ENCODE data around the gene PARD6G. TPM values are rescaled to one million over a fixed set of nuclear protein-coding genes. Genes with fewer than 3 reads are reported as not detected.

PARD6G gene
- total and polyA plus RNA-seq, 2 of the 13 experiments (the other 11 are each of a cell fraction or from before 2014, with no cell fraction given) = 3.6 to 7.4 TPM

DNA sequence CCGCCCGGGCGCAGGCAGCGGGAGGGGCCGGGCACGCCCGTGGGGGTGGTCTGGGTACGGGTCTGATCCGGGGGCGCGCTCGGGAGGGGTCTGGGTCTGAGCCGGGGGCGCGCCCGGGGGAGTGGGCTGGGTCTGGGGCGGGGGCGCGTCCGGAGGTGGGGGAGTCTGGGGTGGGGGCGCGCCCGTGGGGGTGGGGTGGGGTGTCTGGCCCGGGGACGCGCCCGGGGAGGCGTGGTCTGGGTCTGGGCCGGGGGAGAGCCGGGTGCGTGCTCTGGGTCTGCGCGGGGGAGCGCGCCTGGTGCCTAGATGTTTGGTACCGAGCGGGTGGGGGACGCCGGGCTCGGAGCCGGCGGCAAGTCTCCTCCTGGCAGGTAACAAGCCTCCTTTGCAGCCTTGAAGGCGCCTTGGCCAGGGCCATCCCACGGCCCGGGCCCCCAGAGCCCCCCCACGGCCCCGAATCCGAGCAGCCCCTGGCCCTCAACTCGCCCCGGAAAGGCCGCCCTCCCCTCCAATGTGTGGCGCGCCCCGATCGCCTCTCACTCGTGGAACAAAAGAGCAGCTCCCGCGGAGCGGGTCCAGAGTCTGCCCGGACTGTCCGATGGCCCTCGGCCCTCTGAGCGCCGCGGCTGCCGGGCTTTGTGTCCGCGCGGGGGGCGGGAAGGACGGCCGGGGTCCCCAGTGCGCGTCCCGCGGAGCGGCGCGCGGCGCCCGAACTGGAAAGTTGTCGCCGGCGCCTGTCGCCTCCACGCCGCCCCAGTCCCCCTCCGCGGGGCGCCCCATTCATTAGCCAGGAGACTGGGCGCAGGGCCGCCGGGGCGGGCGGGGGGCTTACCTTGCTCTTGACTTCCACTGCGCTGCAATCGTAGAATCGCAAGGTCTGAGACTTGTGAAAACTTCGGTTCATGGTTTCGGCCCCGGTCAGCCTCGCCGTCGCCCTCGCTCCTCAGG lies 595 bp downstream of the PARD6G start (continued):
- TF ChIP-seq, protein P1, sequence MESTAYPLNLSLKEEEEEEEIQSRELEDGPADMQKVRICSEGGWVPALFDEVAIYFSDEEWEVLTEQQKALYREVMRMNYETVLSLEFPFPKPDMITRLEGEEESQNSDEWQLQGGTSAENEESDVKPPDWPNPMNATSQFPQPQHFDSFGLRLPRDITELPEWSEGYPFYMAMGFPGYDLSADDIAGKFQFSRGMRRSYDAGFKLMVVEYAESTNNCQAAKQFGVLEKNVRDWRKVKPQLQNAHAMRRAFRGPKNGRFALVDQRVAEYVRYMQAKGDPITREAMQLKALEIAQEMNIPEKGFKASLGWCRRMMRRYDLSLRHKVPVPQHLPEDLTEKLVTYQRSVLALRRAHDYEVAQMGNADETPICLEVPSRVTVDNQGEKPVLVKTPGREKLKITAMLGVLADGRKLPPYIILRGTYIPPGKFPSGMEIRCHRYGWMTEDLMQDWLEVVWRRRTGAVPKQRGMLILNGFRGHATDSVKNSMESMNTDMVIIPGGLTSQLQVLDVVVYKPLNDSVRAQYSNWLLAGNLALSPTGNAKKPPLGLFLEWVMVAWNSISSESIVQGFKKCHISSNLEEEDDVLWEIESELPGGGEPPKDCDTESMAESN (CRISPR knock-in tag; conservative IDR thresholded peaks at IDR 0.05) = 0 out of 2 replicates have a peak, but pooled peaks have one; percentile 50
- TF ChIP-seq, protein P2, sequence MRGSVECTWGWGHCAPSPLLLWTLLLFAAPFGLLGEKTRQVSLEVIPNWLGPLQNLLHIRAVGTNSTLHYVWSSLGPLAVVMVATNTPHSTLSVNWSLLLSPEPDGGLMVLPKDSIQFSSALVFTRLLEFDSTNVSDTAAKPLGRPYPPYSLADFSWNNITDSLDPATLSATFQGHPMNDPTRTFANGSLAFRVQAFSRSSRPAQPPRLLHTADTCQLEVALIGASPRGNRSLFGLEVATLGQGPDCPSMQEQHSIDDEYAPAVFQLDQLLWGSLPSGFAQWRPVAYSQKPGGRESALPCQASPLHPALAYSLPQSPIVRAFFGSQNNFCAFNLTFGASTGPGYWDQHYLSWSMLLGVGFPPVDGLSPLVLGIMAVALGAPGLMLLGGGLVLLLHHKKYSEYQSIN (CRISPR knock-in tag; IDR thresholded peaks at IDR 0.05; ENCODE audit: borderline replicate concordance) = no peak
- TF ChIP-seq, protein P3, sequence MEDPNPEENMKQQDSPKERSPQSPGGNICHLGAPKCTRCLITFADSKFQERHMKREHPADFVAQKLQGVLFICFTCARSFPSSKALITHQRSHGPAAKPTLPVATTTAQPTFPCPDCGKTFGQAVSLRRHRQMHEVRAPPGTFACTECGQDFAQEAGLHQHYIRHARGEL (CRISPR knock-in tag; IDR thresholded peaks at IDR 0.05) = no peak
- TF ChIP-seq, protein P4, sequence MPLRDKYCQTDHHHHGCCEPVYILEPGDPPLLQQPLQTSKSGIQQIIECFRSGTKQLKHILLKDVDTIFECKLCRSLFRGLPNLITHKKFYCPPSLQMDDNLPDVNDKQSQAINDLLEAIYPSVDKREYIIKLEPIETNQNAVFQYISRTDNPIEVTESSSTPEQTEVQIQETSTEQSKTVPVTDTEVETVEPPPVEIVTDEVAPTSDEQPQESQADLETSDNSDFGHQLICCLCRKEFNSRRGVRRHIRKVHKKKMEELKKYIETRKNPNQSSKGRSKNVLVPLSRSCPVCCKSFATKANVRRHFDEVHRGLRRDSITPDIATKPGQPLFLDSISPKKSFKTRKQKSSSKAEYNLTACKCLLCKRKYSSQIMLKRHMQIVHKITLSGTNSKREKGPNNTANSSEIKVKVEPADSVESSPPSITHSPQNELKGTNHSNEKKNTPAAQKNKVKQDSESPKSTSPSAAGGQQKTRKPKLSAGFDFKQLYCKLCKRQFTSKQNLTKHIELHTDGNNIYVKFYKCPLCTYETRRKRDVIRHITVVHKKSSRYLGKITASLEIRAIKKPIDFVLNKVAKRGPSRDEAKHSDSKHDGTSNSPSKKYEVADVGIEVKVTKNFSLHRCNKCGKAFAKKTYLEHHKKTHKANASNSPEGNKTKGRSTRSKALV (CRISPR knock-in tag; IDR thresholded peaks at IDR 0.05) = 0 out of 2 replicates have a peak, but pooled peaks have one; percentile 40
- TF ChIP-seq ZNF772 (CRISPR knock-in tag; IDR thresholded peaks at IDR 0.05) (no peak), FOXK1 (CRISPR knock-in tag; IDR thresholded peaks at IDR 0.05; ENCODE audit: borderline replicate concordance, low read depth) (no peak), JDP2 (CRISPR knock-in tag; IDR thresholded peaks at IDR 0.05; ENCODE audit: borderline replicate concordance) (no peak), ZNF83 (CRISPR knock-in tag; IDR thresholded peaks at IDR 0.05; ENCODE audit: borderline replicate concordance) (no peak), ZFX (CRISPR knock-in tag; IDR thresholded peaks at IDR 0.05; ENCODE audit: low read depth) (peak; percentile 41), SAP130 (CRISPR knock-in tag; IDR thresholded peaks at IDR 0.05; ENCODE audit: low read depth) (peak; percentile 30; the same call in 1 of the 2 replicates), HNF4G (IDR thresholded peaks at IDR 0.05; ENCODE audit: borderline replicate concordance, low read depth, low read length) (no peak), HNF4G (CRISPR knock-in tag; IDR thresholded peaks at IDR 0.05; ENCODE audit: borderline replicate concordance, low read depth) (no peak)
- TF ChIP-seq, protein P5, sequence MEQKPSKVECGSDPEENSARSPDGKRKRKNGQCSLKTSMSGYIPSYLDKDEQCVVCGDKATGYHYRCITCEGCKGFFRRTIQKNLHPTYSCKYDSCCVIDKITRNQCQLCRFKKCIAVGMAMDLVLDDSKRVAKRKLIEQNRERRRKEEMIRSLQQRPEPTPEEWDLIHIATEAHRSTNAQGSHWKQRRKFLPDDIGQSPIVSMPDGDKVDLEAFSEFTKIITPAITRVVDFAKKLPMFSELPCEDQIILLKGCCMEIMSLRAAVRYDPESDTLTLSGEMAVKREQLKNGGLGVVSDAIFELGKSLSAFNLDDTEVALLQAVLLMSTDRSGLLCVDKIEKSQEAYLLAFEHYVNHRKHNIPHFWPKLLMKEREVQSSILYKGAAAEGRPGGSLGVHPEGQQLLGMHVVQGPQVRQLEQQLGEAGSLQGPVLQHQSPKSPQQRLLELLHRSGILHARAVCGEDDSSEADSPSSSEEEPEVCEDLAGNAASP (CRISPR knock-in tag; IDR thresholded peaks at IDR 0.05; ENCODE audit: borderline replicate concordance) = no peak
- TF ChIP-seq, protein P6, sequence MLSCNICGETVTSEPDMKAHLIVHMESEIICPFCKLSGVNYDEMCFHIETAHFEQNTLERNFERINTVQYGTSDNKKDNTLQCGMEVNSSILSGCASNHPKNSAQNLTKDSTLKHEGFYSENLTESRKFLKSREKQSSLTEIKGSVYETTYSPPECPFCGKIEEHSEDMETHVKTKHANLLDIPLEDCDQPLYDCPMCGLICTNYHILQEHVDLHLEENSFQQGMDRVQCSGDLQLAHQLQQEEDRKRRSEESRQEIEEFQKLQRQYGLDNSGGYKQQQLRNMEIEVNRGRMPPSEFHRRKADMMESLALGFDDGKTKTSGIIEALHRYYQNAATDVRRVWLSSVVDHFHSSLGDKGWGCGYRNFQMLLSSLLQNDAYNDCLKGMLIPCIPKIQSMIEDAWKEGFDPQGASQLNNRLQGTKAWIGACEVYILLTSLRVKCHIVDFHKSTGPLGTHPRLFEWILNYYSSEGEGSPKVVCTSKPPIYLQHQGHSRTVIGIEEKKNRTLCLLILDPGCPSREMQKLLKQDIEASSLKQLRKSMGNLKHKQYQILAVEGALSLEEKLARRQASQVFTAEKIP (CRISPR knock-in tag; IDR thresholded peaks at IDR 0.05; ENCODE audit: borderline replicate concordance) = no peak
- TF ChIP-seq, protein P7, sequence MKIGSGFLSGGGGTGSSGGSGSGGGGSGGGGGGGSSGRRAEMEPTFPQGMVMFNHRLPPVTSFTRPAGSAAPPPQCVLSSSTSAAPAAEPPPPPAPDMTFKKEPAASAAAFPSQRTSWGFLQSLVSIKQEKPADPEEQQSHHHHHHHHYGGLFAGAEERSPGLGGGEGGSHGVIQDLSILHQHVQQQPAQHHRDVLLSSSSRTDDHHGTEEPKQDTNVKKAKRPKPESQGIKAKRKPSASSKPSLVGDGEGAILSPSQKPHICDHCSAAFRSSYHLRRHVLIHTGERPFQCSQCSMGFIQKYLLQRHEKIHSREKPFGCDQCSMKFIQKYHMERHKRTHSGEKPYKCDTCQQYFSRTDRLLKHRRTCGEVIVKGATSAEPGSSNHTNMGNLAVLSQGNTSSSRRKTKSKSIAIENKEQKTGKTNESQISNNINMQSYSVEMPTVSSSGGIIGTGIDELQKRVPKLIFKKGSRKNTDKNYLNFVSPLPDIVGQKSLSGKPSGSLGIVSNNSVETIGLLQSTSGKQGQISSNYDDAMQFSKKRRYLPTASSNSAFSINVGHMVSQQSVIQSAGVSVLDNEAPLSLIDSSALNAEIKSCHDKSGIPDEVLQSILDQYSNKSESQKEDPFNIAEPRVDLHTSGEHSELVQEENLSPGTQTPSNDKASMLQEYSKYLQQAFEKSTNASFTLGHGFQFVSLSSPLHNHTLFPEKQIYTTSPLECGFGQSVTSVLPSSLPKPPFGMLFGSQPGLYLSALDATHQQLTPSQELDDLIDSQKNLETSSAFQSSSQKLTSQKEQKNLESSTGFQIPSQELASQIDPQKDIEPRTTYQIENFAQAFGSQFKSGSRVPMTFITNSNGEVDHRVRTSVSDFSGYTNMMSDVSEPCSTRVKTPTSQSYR (CRISPR knock-in tag; IDR thresholded peaks at IDR 0.05; ENCODE audit: borderline replicate concordance) = no peak

Data from HepG2 (cell line).